HUES6 (cell line): Measurements from ENCODE around the gene SLC41A1.
A peak's percentile ranks its signal among the peaks of the same experiment; 100 is the strongest.

ENCODE experiments used
- H3K27ac ChIP-seq: 2 replicates; pipeline ENCODE4 v1.7.0; 2013; ENCODE audit warnings: low read depth, mild to moderate bottlenecking, low read length, inconsistent platforms
- H3K27me3 ChIP-seq: 2 replicates; pipeline ENCODE4 v1.6.1; 2013; ENCODE audit warnings: low read length; ENCODE audit not compliant: control insufficient read depth, insufficient read depth
- H3K36me3 ChIP-seq: 2 replicates; pipeline ENCODE4 v1.6.1; 2013; ENCODE audit warnings: low read length; ENCODE audit not compliant: control insufficient read depth, insufficient read depth
- H3K4me1 ChIP-seq: 2 replicates; pipeline ENCODE4 v1.6.1; 2013; ENCODE audit warnings: low read length; ENCODE audit not compliant: control insufficient read depth, insufficient read depth
- H3K4me3 ChIP-seq: 2 replicates; pipeline ENCODE4 v1.5.1; 2013; ENCODE audit warnings: low read depth, low read length
- H3K9ac ChIP-seq: one replicate; pipeline ENCODE4 v1.6.1; 2013; ENCODE audit warnings: mild to moderate bottlenecking, low read length
- H3K9me3 ChIP-seq: 2 replicates; pipeline ENCODE4 v1.6.1; 2013; ENCODE audit warnings: low read depth, low read length; ENCODE audit not compliant: control insufficient read depth, insufficient read depth

The SLC41A1 gene

DNA sequence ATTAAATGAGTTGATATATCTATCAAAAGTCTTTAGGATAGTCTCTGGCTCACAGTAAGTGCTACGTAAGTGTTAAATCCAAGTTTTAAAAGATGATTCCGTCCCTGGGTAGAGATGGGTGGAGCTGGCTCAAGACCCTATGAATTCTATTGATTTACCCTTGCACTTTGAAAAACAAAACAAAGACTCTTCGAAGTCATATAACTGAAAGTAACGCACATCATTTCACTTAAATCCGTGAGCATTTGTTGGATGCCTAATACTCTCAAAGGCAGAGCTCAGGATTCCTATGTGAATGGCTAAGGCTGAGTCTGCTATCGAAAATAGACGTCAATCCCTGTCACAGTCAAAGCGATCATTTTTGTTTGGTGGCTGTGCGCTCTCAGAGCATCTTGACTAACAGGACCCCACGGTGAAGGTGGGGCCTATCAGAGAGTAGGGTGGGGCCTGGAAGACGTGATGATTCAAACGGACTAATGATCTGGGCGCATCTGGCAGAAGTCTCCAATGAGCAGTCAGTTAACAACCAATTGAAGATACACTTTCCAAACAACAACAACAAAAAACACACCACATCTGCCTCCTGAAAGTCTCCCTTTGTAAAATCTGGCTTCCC is 61.9 kb downstream of the SLC41A1 start:
- Histone ChIP-seq H3K27me3 (peaks cover 2% of the 10 kb centered on the region; the same call in 1 of the 2 replicates), H3K9me3 (no peaks in the 10 kb centered on the region), H3K27ac (peak overlapping the region; percentile 96; the same call in 1 of the 2 replicates), H3K4me1 (peaks cover 17% of the 10 kb centered on the region; the same call in 1 of the 2 replicates), H3K9ac (peak overlapping the region; percentile 35), H3K36me3 (peaks cover 11% of the 10 kb centered on the region; the same call in 1 of the 2 replicates), H3K4me3 (peak overlapping the region; percentile 99; the same call in 1 of the 2 replicates)

GRCh38 chr1:205750138-205751035 is 62.6 kb downstream of the SLC41A1 start, which contains the start of gene NUCKS1:
TSS of gene NUCKS1 (minus strand) at chr1:205750182. CDS start at chr1:205749973, 209 bp downstream.
- H3K27me3 ChIP-seq = no peaks in the 10 kb centered on the region
- peak within 1 kb of the TSS; percentile 96 for H3K27ac ChIP-seq
- H3K9ac ChIP-seq = peak within 1 kb of the TSS; percentile 98
- H3K4me1 ChIP-seq = peaks cover 18% of the 10 kb centered on the region
- H3K9me3 ChIP-seq = no peaks in the 10 kb centered on the region
- H3K36me3 ChIP-seq = peaks cover 11% of the 10 kb centered on the region; the same call in 1 of the 2 replicates
- peak within 1 kb of the TSS; percentile 99 for H3K4me3 ChIP-seq

DNA sequence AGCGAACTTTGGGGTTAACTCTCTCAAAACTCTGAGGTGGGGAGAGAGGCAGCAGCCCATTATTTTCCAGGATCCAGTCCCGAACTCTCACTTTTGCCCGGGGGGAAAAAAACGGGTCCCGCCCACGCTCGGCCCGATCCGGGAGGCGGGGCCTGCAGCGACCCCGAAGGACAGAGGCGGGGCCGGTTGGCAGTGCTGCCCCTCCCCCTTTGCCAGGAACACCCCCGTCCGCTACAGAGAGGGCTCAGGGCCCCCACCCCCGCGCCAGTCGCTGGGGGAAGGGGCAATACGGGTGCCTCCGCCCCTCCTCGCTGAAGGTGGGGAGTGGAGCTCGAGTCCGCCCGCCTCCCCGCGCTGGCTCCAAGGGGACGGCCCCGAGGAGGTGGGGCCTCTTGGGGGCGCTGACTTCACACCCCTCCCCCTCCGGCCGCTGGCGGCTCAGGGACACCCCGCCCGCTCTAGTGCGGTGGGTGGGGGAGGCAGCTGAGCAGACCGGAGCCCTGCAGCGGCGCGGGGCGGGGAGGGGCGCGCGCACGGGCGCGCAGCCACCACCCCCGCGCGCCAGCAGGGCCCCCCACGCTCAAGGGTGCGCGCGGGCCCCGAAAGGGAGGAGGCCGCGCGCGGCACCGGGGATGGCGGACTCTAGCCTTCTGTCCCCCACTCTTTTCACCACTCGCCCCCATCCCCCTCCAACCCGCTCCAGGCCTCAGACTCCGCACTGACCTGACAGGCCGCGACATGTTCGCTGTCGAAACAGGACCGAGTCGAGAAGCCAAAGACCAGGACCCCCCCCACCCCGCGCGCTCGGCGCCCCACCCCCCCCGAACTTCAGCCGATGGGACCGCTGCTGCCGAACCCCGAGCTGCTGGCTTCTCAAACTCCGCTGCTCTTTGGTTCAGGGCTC is 63.5 kb downstream of the SLC41A1 start:
- H3K9me3 ChIP-seq = no peaks in the 10 kb centered on the region
- peak overlapping the region; percentile 96; the same call in 1 of the 2 replicates for H3K27ac ChIP-seq
- H3K36me3 ChIP-seq = peaks cover 11% of the 10 kb centered on the region; the same call in 1 of the 2 replicates
- H3K4me1 ChIP-seq = peaks cover 23% of the 10 kb centered on the region
- no peaks in the 10 kb centered on the region for H3K27me3 ChIP-seq
- peak overlapping the region; percentile 99 for H3K4me3 ChIP-seq
- H3K9ac ChIP-seq = peak overlapping the region; percentile 98

DNA sequence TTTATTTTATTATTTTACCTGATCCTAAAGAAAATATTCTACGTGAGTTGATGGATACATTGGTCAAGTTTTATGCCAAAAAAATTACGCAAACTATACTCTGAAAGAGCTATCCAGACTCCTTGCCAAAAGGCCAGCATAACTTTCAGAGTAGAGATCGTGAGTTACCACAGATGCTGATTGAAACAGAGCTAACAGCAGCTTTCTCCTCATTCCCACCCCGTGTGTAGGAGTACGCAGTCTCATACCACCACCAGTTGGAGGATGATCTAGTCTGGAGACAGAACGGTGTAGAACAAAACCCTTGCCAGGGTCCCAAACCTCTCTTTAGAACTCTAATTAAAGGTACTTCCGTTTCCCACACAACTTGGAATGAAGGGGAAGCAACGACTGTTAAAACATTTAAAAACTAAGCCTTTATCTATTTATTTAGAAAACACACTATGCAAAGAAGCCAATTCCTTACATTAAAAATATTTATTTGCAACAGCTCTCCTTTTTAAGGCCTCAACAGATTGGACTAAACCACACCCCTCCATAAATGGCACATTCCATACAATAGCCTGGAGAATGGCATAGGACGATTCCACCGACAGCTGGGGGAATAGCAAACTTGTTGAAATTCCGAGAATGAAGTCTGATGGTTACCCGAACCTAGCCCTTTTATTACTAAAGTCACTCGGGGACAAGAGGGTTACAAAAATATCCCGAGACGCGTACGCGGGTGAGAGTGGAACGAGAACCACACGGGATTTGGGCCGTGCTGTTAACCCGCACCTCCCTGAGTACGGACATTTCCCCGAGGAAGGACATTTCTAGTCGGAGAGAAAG is 64.4 kb downstream of the SLC41A1 start:
- peak overlapping the region; percentile 98 for H3K9ac ChIP-seq
- H3K4me3 ChIP-seq = peak overlapping the region; percentile 99
- no peaks in the 10 kb centered on the region for H3K27me3 ChIP-seq
- H3K36me3 ChIP-seq = peaks cover 11% of the 10 kb centered on the region; the same call in 1 of the 2 replicates
- H3K4me1 ChIP-seq = peaks cover 30% of the 10 kb centered on the region
- H3K27ac ChIP-seq = peak overlapping the region; percentile 62; the same call in 1 of the 2 replicates
- no peaks in the 10 kb centered on the region for H3K9me3 ChIP-seq

- Histone ChIP-seq H3K9ac (peak overlapping the region; percentile 9), H3K4me3 (peak overlapping the region; percentile 99), H3K27ac (no peak overlapping the region), H3K9me3 (no peaks in the 10 kb centered on the region), H3K27me3 (no peaks in the 10 kb centered on the region), H3K4me1 (peaks cover 44% of the 10 kb centered on the region), H3K36me3 (peaks cover 11% of the 10 kb centered on the region; the same call in 1 of the 2 replicates)
Measured at GRCh38 chr1:205746757-205747412, 66.1 kb downstream of the SLC41A1 start.

DNA sequence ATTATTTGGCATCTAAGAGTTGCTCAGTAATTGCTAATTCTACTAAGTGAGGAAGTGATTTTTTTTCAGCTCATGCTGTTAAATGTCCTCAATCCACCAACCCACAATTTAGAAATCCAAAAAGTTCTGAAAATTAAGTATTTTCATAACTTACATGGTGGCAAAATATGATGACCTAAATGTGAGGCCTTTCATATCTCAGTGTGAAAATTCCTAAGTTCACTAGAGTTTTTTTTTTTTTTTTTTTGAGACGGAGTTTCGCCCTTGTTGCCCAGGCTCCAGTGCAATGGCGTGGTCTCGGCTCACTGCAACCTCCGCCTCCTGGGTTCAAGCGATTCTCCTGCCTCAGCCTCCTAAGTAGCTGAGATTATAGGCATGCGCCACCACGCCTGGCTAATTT is 68.6 kb downstream of the SLC41A1 start:
- peaks cover 39% of the 10 kb centered on the region for H3K4me1 ChIP-seq
- no peak overlapping the region for H3K4me3 ChIP-seq
- no peak overlapping the region for H3K27ac ChIP-seq
- no peaks in the 10 kb centered on the region for H3K27me3 ChIP-seq
- no peaks in the 10 kb centered on the region for H3K9me3 ChIP-seq
- peaks cover 17% of the 10 kb centered on the region; the same call in 1 of the 2 replicates for H3K36me3 ChIP-seq
- H3K9ac ChIP-seq = no peak overlapping the region

GRCh38 chr1:205743977-205744376 is 69.0 kb downstream of the SLC41A1 start:
- H3K4me1 ChIP-seq = peaks cover 39% of the 10 kb centered on the region
- no peaks in the 10 kb centered on the region for H3K27me3 ChIP-seq
- peaks cover 17% of the 10 kb centered on the region; the same call in 1 of the 2 replicates for H3K36me3 ChIP-seq
- H3K4me3 ChIP-seq = 0 out of 2 replicates have a peak overlapping the region, but pooled peaks have one; percentile 35
- no peaks in the 10 kb centered on the region for H3K9me3 ChIP-seq
- no peak overlapping the region for H3K27ac ChIP-seq
- no peak overlapping the region for H3K9ac ChIP-seq

DNA sequence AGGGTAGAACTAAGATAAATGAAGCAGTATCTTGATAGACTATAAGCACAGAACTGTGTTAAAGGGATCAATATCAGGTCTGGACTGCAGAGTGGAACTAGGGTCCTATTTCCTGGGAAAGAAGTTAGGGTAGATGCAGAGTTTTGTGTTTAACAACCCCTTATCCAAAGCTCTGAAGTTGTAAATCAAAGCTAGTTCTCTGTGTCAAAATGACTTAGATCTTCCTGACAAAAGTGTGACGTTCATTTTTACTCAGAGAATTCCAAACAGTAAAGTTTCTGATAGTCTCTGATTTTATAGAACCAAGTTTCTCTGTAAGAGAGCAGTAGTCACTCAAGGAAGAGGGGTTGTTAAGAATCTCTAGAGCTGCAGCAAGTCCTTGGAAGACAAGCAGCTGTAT is 71.3 kb downstream of the SLC41A1 start:
- Histone ChIP-seq H3K9ac (no peak overlapping the region), H3K36me3 (peaks cover 13% of the 10 kb centered on the region), H3K27ac (peak overlapping the region; percentile 22; the same call in 1 of the 2 replicates), H3K4me1 (peaks cover 29% of the 10 kb centered on the region), H3K27me3 (no peaks in the 10 kb centered on the region), H3K9me3 (no peaks in the 10 kb centered on the region), H3K4me3 (no peak overlapping the region)

GRCh38 chr1:205739348-205740160 is 73.4 kb downstream of the SLC41A1 start:
- no peak overlapping the region for H3K27ac ChIP-seq
- H3K27me3 ChIP-seq = no peaks in the 10 kb centered on the region
- peaks cover 23% of the 10 kb centered on the region; the same call in 1 of the 2 replicates for H3K36me3 ChIP-seq
- no peak overlapping the region for H3K4me3 ChIP-seq
- no peaks in the 10 kb centered on the region for H3K9me3 ChIP-seq
- H3K4me1 ChIP-seq = peaks cover 21% of the 10 kb centered on the region
- H3K9ac ChIP-seq = no peak overlapping the region
